Right atrium auricular region (tissue), 2 donors: Measurements from ENCODE around the gene FAAP100. TPM values are rescaled to one million over a fixed set of nuclear protein-coding genes. Genes with fewer than 3 reads are reported as not detected.

ENCODE experiments used
- DNase-seq: peaks from one replicate; pipeline ENCODE4 v3.0.0-alpha.2; 2019; ENCODE audit warnings: low spot score
- H3K27ac ChIP-seq, 2 donors: fragments of 200-600 bp; sonication (generic); 1 replicate in 1 of 2; 2 replicates in 1 of 2; pipeline ENCODE4 v1.5.1; 2016 to 2019
- H3K27me3 ChIP-seq, 2 donors: fragments of 200-600 bp; sonication (generic); one replicate each; pipeline versions ENCODE4 v1.5.1 to v1.6.0; 2017 to 2019
- H3K36me3 ChIP-seq: fragments of 200-600 bp; sonication (generic); one replicate; pipeline ENCODE4 v1.5.1; 2016
- H3K4me1 ChIP-seq, 2 donors: fragments of 200-600 bp; sonication (generic); one replicate each; pipeline versions ENCODE4 v1.5.1 to v1.6.0; 2017 to 2019
- H3K4me3 ChIP-seq, 2 donors: fragments of 200-600 bp; sonication (generic); 1 replicate in 1 of 2; 2 replicates in 1 of 2; pipeline ENCODE4 v1.5.1; 2017 to 2019; ENCODE audit warnings: mild to moderate bottlenecking in 1 of 2, moderate library complexity in 1 of 2
- H3K9me3 ChIP-seq, 2 donors: fragments of 200-600 bp; sonication (generic); one replicate each; pipeline ENCODE4 v1.5.1; 2019
- CTCF ChIP-seq, 2 donors: fragments of 200-600 bp; sonication (generic); IDR thresholded peaks; one replicate each; pipeline ENCODE4 v1.5.1; 2019; ENCODE audit warnings: antibody characterized with exemption in 2 of 2
- total RNA-seq, 2 donors: library from RNA; depleted of rRNA; stranded (reverse); fragments of >200 nt; gene quantifications; one replicate each; pipeline ENCODE4 v1.1.0, GENCODE V29; 2016

Gene FAAP100
- total RNA-seq, 2 donors from 2014 or later = 12.8 to 13.7 TPM

- no peak for TF ChIP-seq CTCF (IDR thresholded peaks at IDR 0.05)
- Histone ChIP-seq H3K27me3 (no peaks in the 10 kb centered on the region), H3K4me3 (no peak overlapping the region), H3K36me3 (no peaks in the 10 kb centered on the region), H3K9me3 (no peaks in the 10 kb centered on the region), H3K4me1 (peaks cover 0 to 17% of the 10 kb centered on the region in 2 donors), H3K27ac (no peak overlapping the region)
- no peak for DNase-seq
These were observed 27.3 kb downstream of the FAAP100 start for GRCh38 chr17:81524865-81525159.

GRCh38 chr17:81524039-81524864, 27.9 kb downstream of the FAAP100 start:
- Histone ChIP-seq H3K27ac (no peak overlapping the region), H3K36me3 (no peaks in the 10 kb centered on the region), H3K9me3 (no peaks in the 10 kb centered on the region), H3K27me3 (no peaks in the 10 kb centered on the region), H3K4me3 (no peak overlapping the region), H3K4me1 (peaks cover 0 to 23% of the 10 kb centered on the region in 2 donors)
- no peak for DNase-seq
- TF ChIP-seq CTCF (IDR thresholded peaks at IDR 0.05) = no peak

GRCh38 chr17:81523402-81524038, 28.6 kb downstream of the FAAP100 start:
- DNase-seq = no peak
- no peak overlapping the region for H3K27ac ChIP-seq
- no peak overlapping the region for H3K4me3 ChIP-seq
- H3K9me3 ChIP-seq = no peaks in the 10 kb centered on the region
- peak in 1 of 2 donors; percentile 9 for TF ChIP-seq CTCF (IDR thresholded peaks at IDR 0.05)
- H3K27me3 ChIP-seq = no peaks in the 10 kb centered on the region
- no peaks in the 10 kb centered on the region for H3K36me3 ChIP-seq
- peaks cover 0 to 30% of the 10 kb centered on the region in 2 donors for H3K4me1 ChIP-seq

GRCh38 chr17:81522491-81523401, 29.4 kb downstream of the FAAP100 start:
- DNase-seq = no peak
- H3K36me3 ChIP-seq = no peaks in the 10 kb centered on the region
- H3K4me1 ChIP-seq = peaks cover 0 to 38% of the 10 kb centered on the region in 2 donors
- TF ChIP-seq CTCF (IDR thresholded peaks at IDR 0.05) = no peak
- H3K27ac ChIP-seq = no peak overlapping the region
- no peaks in the 10 kb centered on the region for H3K27me3 ChIP-seq
- no peak overlapping the region for H3K4me3 ChIP-seq
- no peaks in the 10 kb centered on the region for H3K9me3 ChIP-seq

- H3K9me3 ChIP-seq = no peaks in the 10 kb centered on the region
- H3K36me3 ChIP-seq = no peaks in the 10 kb centered on the region
- peaks cover 0 to 62% of the 10 kb centered on the region in 2 donors for H3K4me1 ChIP-seq
- no peak for TF ChIP-seq CTCF (IDR thresholded peaks at IDR 0.05)
- no peak for DNase-seq
- H3K27ac ChIP-seq = peak overlapping the region; percentile 98 to 100
- peak overlapping the region in 1 of 2 donors; percentile 58 for H3K4me3 ChIP-seq
- no peaks in the 10 kb centered on the region for H3K27me3 ChIP-seq
These were observed 31.9 kb downstream of the FAAP100 start for GRCh38 chr17:81520021-81520901.
